PC-9 (cell line): ENCODE results near the gene PFKM. TPM values are rescaled to one million over a fixed set of nuclear protein-coding genes. Genes with fewer than 3 reads are reported as not detected.
"Not testable (repeated sequence)": the region's sequence is repeated elsewhere in the genome, so short reads cannot be mapped to it uniquely, and the experiment has no call there.

Experiments
- BruUV-seq: library from RNA; stranded (reverse); fragments of 400-500 nt; replicated peaks from 2 replicates; lab custom pipeline; 2021; lab: Mats Ljungman, UMichigan
- CTCF ChIA-PET: fragments of 300-600 bp; sonication (Branson Sonifier 250); formaldehyde crosslinking; loops from one replicate; lab custom pipeline; 2022; ENCODE audit warnings: antibody characterized with exemption; lab: Charles Lee
- POLR2A ChIA-PET: fragments of 300-600 bp; sonication (Branson Sonifier 250); formaldehyde crosslinking; loops from one replicate; lab custom pipeline; 2022; ENCODE audit warnings: antibody characterized with exemption; ENCODE audit not compliant: unreplicated experiment; lab: Charles Lee
- DNase-seq, 2 experiments: peaks; one replicate each; pipeline versions ENCODE4 v3.0.0 to v3.0.0-alpha.2; 2015 to 2022; ENCODE audit warnings: mixed read lengths in 1 of 2
- H2AFZ ChIP-seq: fragments of 200-600 bp; sonication (generic); 2 replicates; pipeline ENCODE4 v1.8.1; 2017; ENCODE audit warnings: antibody characterized with exemption
- H3F3A ChIP-seq: fragments of 200-600 bp; sonication (generic); 2 replicates; pipeline ENCODE4 v1.8.1; 2017; ENCODE audit warnings: antibody characterized with exemption, mild to moderate bottlenecking, low read depth; ENCODE audit not compliant: insufficient read depth
- H3K27ac ChIP-seq: fragments of 200-600 bp; sonication (generic); 2 replicates; pipeline ENCODE4 v1.6.1; 2016; ENCODE audit warnings: mixed run types
- H3K27me3 ChIP-seq: fragments of 200-600 bp; sonication (generic); 2 replicates; pipeline ENCODE4 v1.6.1; 2016; ENCODE audit warnings: low read depth, mixed run types; ENCODE audit not compliant: insufficient read depth
- H3K36me3 ChIP-seq: fragments of 200-600 bp; sonication (generic); 2 replicates; pipeline ENCODE4 v1.6.1; 2016; ENCODE audit warnings: low read depth, mixed run types
- H3K4me1 ChIP-seq: fragments of 200-600 bp; sonication (generic); replicated peaks from 2 replicates; pipeline ENCODE4 v1.6.1; 2016; ENCODE audit warnings: mixed run types; ENCODE audit not compliant: insufficient read depth
- H3K4me2 ChIP-seq: fragments of 200-600 bp; sonication (generic); 2 replicates; pipeline ENCODE4 v1.6.1; 2017; ENCODE audit warnings: mixed run types
- H3K4me3 ChIP-seq: fragments of 200-600 bp; sonication (generic); 2 replicates; pipeline ENCODE4 v1.6.1; 2016; ENCODE audit warnings: mixed run types
- H3K79me2 ChIP-seq: fragments of 200-600 bp; sonication (generic); 2 replicates; pipeline ENCODE4 v1.6.1; 2017; ENCODE audit warnings: low read depth, mixed run types
- H3K9me2 ChIP-seq: fragments of 200-600 bp; sonication (generic); 2 replicates; pipeline ENCODE4 v1.8.1; 2017; ENCODE audit warnings: mild to moderate bottlenecking; ENCODE audit not compliant: insufficient read depth
- H3K9me3 ChIP-seq: fragments of 200-600 bp; sonication (generic); 2 replicates; pipeline ENCODE4 v1.8.1; 2016; ENCODE audit warnings: low read depth; ENCODE audit not compliant: insufficient read depth
- H4K20me1 ChIP-seq: fragments of 200-600 bp; sonication (generic); 2 replicates; pipeline ENCODE4 v1.8.1; 2017; ENCODE audit not compliant: insufficient read depth
- CTCF ChIP-seq: fragments of 200-600 bp; sonication (generic); conservative IDR thresholded peaks from 2 replicates; pipeline ENCODE4 v1.6.1; 2017; ENCODE audit warnings: mixed run types, antibody characterized with exemption, mild to moderate bottlenecking, moderate library complexity
- EZH2 ChIP-seq: fragments of 200-600 bp; sonication (generic); IDR thresholded peaks from 2 replicates; pipeline ENCODE4 v1.8.0; 2017; ENCODE audit warnings: antibody characterized with exemption, low read depth
- intact Hi-C: fragments of 100-400 bp; cut with micrococcal nuclease; formaldehyde crosslinking; loops from one replicate; pipeline ENCODE4 v1.10.0; 2022; ENCODE audit not compliant: unreplicated experiment
- total RNA-seq: library from RNA; stranded (reverse); gene quantifications from 2 replicates; pipeline ENCODE4 v1.2.3, GENCODE V29; 2021

The PFKM gene
- total RNA-seq, 1 experiment from 2014 or later: 63.2 TPM

- peaks cover 18% of the 10 kb centered on the region for H3K4me1 ChIP-seq
- H3F3A ChIP-seq: peaks cover 13% of the 10 kb centered on the region; the same call in 1 of the 2 replicates
- H2AFZ ChIP-seq: no peak overlapping the region
- BruUV-seq: no TSS peak
- intact Hi-C loops: no loop called here
- H3K36me3 ChIP-seq: no peaks in the 10 kb centered on the region
- CTCF ChIA-PET: no interaction called here
- H3K27ac ChIP-seq: no peak overlapping the region
- H3K4me2 ChIP-seq: no peak overlapping the region
- no peaks in the 10 kb centered on the region; the same call in 1 of the 2 replicates for H4K20me1 ChIP-seq
- TF ChIP-seq CTCF (no peak), EZH2 (no peak)
- no peak for DNase-seq
- no peaks in the 10 kb centered on the region for H3K9me2 ChIP-seq
- H3K27me3 ChIP-seq: no peaks in the 10 kb centered on the region
- H3K79me2 ChIP-seq: peaks cover 19% of the 10 kb centered on the region
- H3K4me3 ChIP-seq: no peak overlapping the region
- POLR2A ChIA-PET: no interaction called here
- H3K9me3 ChIP-seq: no peaks in the 10 kb centered on the region
These were observed 2.4 kb downstream of the PFKM start for GRCh38 chr12:48121522-48121921.

GRCh38 chr12:48122065-48122834 is 3.1 kb downstream of the PFKM start:
- Histone ChIP-seq H3K9me2 (no peaks in the 10 kb centered on the region), H3K9me3 (no peaks in the 10 kb centered on the region), H3K4me3 (no peak overlapping the region), H3K36me3 (no peaks in the 10 kb centered on the region), H3K4me1 (peaks cover 18% of the 10 kb centered on the region), H3F3A (peaks cover 13% of the 10 kb centered on the region; the same call in 1 of the 2 replicates), H4K20me1 (no peaks in the 10 kb centered on the region; the same call in 1 of the 2 replicates), H3K27me3 (no peaks in the 10 kb centered on the region), H3K4me2 (no peak overlapping the region), H3K79me2 (peaks cover 19% of the 10 kb centered on the region), H2AFZ (no peak overlapping the region), H3K27ac (no peak overlapping the region)
- intact Hi-C loops: no loop called here
- CTCF ChIA-PET: interaction anchor here (0.5 to 0.7 kb wide), 2 partner anchors 49 to 303 kb away, joined by 3 to 6 read pairs; no protein-coding TSS in a partner anchor
- no peak for TF ChIP-seq CTCF
- TF ChIP-seq EZH2: no peak
- no peak for DNase-seq
- POLR2A ChIA-PET: no interaction called here
- no TSS peak for BruUV-seq

- H3K9me2 ChIP-seq: no peaks in the 10 kb centered on the region
- no peak overlapping the region for H3K4me3 ChIP-seq
- H4K20me1 ChIP-seq: no peaks in the 10 kb centered on the region; the same call in 1 of the 2 replicates
- TF ChIP-seq EZH2: no peak
- no peak for TF ChIP-seq CTCF
- intact Hi-C loops: no loop called here
- H3K4me2 ChIP-seq: no peak overlapping the region
- CTCF ChIA-PET: interaction anchor here (0.5 kb wide), 1 partner anchor 50 kb away, joined by 6 read pairs; no protein-coding TSS in a partner anchor
- no peaks in the 10 kb centered on the region for H3K27me3 ChIP-seq
- peaks cover 19% of the 10 kb centered on the region for H3K79me2 ChIP-seq
- POLR2A ChIA-PET: no interaction called here
- no peak overlapping the region for H2AFZ ChIP-seq
- no peaks in the 10 kb centered on the region for H3K9me3 ChIP-seq
- BruUV-seq: no TSS peak
- H3K27ac ChIP-seq: no peak overlapping the region
- H3F3A ChIP-seq: peaks cover 13% of the 10 kb centered on the region; the same call in 1 of the 2 replicates
- no peaks in the 10 kb centered on the region for H3K36me3 ChIP-seq
- H3K4me1 ChIP-seq: peaks cover 17% of the 10 kb centered on the region
- no peak for DNase-seq
These were observed 4.0 kb downstream of the PFKM start for GRCh38 chr12:48123169-48123568.

- H3K4me2 ChIP-seq, POLR2A ChIA-PET, H3F3A ChIP-seq, DNase-seq, H3K27me3 ChIP-seq, H3K4me1 ChIP-seq, intact Hi-C loops, H3K9me2 ChIP-seq, H3K36me3 ChIP-seq, H3K79me2 ChIP-seq, H4K20me1 ChIP-seq, H3K27ac ChIP-seq, H2AFZ ChIP-seq, BruUV-seq, H3K4me3 ChIP-seq, H3K9me3 ChIP-seq: not testable (repeated sequence)
- CTCF ChIA-PET: interaction anchor here (0.6 kb wide), 1 partner anchor 61 kb away, joined by 8 read pairs; no protein-coding TSS in a partner anchor
These were observed 6.4 kb downstream of the PFKM start for GRCh38 chr12:48125542-48125941.
